ENCODE results near the gene ZC3H7A. TPM values are rescaled to one million over a fixed set of nuclear protein-coding genes. Genes with fewer than 3 reads are reported as not detected.

ZC3H7A gene
- total and polyA plus RNA-seq, 2 of the 8 experiments (the other 6 are each of a cell fraction or from before 2014, with no cell fraction given): 32.0 to 55.9 TPM

DNA sequence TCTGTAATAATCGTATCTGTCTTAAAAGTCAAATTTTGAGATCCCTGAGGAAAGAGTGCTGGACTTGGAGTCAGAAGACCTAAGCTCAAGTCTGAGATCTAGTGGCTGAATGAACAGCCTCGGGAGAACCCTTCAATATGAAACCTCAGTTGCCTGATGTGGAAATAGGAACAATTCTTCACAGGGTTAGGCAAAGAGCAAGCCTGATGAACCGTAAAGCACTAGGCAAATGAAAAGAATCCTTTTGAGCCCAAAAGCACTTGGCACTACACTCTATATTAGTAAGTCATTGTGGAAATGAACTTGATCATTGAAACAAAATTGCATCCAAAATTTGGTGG lies 74.6 kb downstream of the ZC3H7A start:
- H2BK12ac ChIP-seq (ENCODE audit: low read depth, low read length): no peak overlapping the region
- DNase-seq (ENCODE audit: low read depth in 1 of 2, low spot score in 2 of 2): no peak
- H3K14ac ChIP-seq (ENCODE audit: insufficient read length): no peak overlapping the region
- no peak overlapping the region for H3K4ac ChIP-seq (replicated peaks; ENCODE audit: insufficient read length, low read depth, low read length)
- no peak overlapping the region for H2BK120ac ChIP-seq (replicated peaks; ENCODE audit: low read depth, low read length)
- 80% methylated on average over 3 of the region's 3 CpGs; no CpG with 5 or more reads in 1 of the 2 experiments for WGBS, 2 experiments (ENCODE audit: extremely low coverage in 1 of 2, insufficient coverage in 1 of 2, insufficient read length in 1 of 2, insufficient replicate concordance in 2 of 2, low coverage in 1 of 2, low lambda C conversion rate in 2 of 2, missing lambda C conversion rate in 1 of 2)
- H2BK5ac ChIP-seq (ENCODE audit: low read depth, low read length): no peak overlapping the region
- H3K36me3 ChIP-seq (ENCODE audit: control insufficient read depth in 2 of 4, insufficient read depth in 4 of 4, low read length in 3 of 4): peaks cover 0 to 20% (median 8%) of the 10 kb centered on the region in 4 experiments; a peak in 4 of 8 replicates
- H3K18ac ChIP-seq (ENCODE audit: extremely low read depth, low read length): no peak overlapping the region
- no peaks in the 10 kb centered on the region for H3K79me1 ChIP-seq (ENCODE audit: low read depth, low read length)
- H2AK5ac ChIP-seq (ENCODE audit: low read depth, low read length): no peak overlapping the region
- no peak overlapping the region for H2AFZ ChIP-seq (ENCODE audit: low read length)
- CTCF ChIA-PET (ENCODE audit: partially characterized antibody): interaction anchor here (0.6 to 0.7 kb wide), 2 partner anchors 190 to 249 kb away, joined by 3 read pairs; no protein-coding TSS in a partner anchor
- no peak overlapping the region for H3K4me2 ChIP-seq (ENCODE audit: insufficient read depth in 1 of 2, low read depth in 2 of 2, low read length in 2 of 2)
- H4K8ac ChIP-seq (ENCODE audit: extremely low read depth, insufficient read depth, low read length): no peak overlapping the region
- no peaks in the 10 kb centered on the region for H3K79me2 ChIP-seq (ENCODE audit: control insufficient read depth in 1 of 2, insufficient read depth in 2 of 2, low read length in 2 of 2)
- H4K91ac ChIP-seq (replicated peaks; ENCODE audit: insufficient read length, low read length): no peak overlapping the region
- no peak overlapping the region for H3K4me3 ChIP-seq (ENCODE audit: extremely low read depth in 1 of 4, insufficient read depth in 2 of 4, low read depth in 3 of 4, low read length in 4 of 4)
- no peak overlapping the region for H2BK15ac ChIP-seq (ENCODE audit: low read length)
- no peaks in the 10 kb centered on the region for H3K4me1 ChIP-seq (replicated peaks in 1 of 4; ENCODE audit: control insufficient read depth in 3 of 4, insufficient read depth in 4 of 4, low read length in 3 of 4)
- TF ChIP-seq JUND (IDR thresholded peaks at IDR 0.05; ENCODE audit: low read length) (no peak), EZH2 (IDR thresholded peaks at IDR 0.05; ENCODE audit: low read depth, low read length, severe bottlenecking) (no peak), YY1 (IDR thresholded peaks at IDR 0.05; ENCODE audit: low read depth, low read length) (no peak), NRF1 (IDR thresholded peaks at IDR 0.05; ENCODE audit: low read depth, low read length) (no peak), MAFK (IDR thresholded peaks at IDR 0.05; ENCODE audit: low read depth, low read length) (no peak), KDM1A (IDR thresholded peaks at IDR 0.05; ENCODE audit: borderline replicate concordance, low read length) (no peak), EGR1 (IDR thresholded peaks at IDR 0.05; ENCODE audit: borderline replicate concordance, low read depth, low read length) (no peak), BRCA1 (IDR thresholded peaks at IDR 0.05; ENCODE audit: low read depth, low read length) (no peak), CHD1 (IDR thresholded peaks at IDR 0.05; ENCODE audit: low read depth, low read length) (no peak), SP1 (IDR thresholded peaks at IDR 0.05; ENCODE audit: low read depth, low read length) (no peak), SIN3A (conservative IDR thresholded peaks at IDR 0.05 in 1 of 2, IDR thresholded peaks at IDR 0.05 in 1 of 2; ENCODE audit: low read depth in 1 of 2, low read length in 2 of 2) (no peak), CBX8 (IDR thresholded peaks at IDR 0.05; ENCODE audit: borderline replicate concordance, low read depth, low read length) (no peak)
- H3K56ac ChIP-seq (replicated peaks; ENCODE audit: insufficient read length, low read depth, low read length): no peak overlapping the region
- H2BK20ac ChIP-seq (ENCODE audit: low read length): no peak overlapping the region
- no peak overlapping the region for H4K5ac ChIP-seq (ENCODE audit: insufficient read length, low read depth, low read length)
- H3K27me3 ChIP-seq (replicated peaks in 1 of 4; ENCODE audit: control insufficient read depth in 3 of 4, extremely low read depth in 1 of 4, insufficient read depth in 3 of 4, low read length in 3 of 4): no peaks in the 10 kb centered on the region
- no peak overlapping the region for H3K9ac ChIP-seq (replicated peaks in 1 of 4; ENCODE audit: extremely low read depth in 1 of 4, low read depth in 3 of 4, low read length in 3 of 4)
- FAIRE-seq: no peak
- POLR2A ChIA-PET (ENCODE audit: partially characterized antibody): interaction anchor here (1.7 kb wide), 1 partner anchor 12 kb away, joined by 3 read pairs; no protein-coding TSS in a partner anchor
- H4K20me1 ChIP-seq (replicated peaks in 1 of 2; ENCODE audit: control insufficient read depth in 1 of 2, insufficient read depth in 2 of 2, low read length in 2 of 2): peaks cover 0 to 2% of the 10 kb centered on the region in 2 experiments
- no peak overlapping the region for H3K23ac ChIP-seq (ENCODE audit: insufficient read length)
- no peak overlapping the region for H3K27ac ChIP-seq (ENCODE audit: low read depth, low read length)
- no peaks in the 10 kb centered on the region for H3K23me2 ChIP-seq (ENCODE audit: low read depth, low read length)
- no peaks in the 10 kb centered on the region for H3K9me3 ChIP-seq (ENCODE audit: insufficient read depth in 2 of 2, low read depth in 1 of 2, low read length in 1 of 2)
